NCI-H1694 (cell line): ENCODE measurements around the gene FCN2.

Experiments
- DNase-seq: peaks from one replicate; lab custom pipeline; 2025; lab: John Stamatoyannopoulos, UW

Gene FCN2

DNA sequence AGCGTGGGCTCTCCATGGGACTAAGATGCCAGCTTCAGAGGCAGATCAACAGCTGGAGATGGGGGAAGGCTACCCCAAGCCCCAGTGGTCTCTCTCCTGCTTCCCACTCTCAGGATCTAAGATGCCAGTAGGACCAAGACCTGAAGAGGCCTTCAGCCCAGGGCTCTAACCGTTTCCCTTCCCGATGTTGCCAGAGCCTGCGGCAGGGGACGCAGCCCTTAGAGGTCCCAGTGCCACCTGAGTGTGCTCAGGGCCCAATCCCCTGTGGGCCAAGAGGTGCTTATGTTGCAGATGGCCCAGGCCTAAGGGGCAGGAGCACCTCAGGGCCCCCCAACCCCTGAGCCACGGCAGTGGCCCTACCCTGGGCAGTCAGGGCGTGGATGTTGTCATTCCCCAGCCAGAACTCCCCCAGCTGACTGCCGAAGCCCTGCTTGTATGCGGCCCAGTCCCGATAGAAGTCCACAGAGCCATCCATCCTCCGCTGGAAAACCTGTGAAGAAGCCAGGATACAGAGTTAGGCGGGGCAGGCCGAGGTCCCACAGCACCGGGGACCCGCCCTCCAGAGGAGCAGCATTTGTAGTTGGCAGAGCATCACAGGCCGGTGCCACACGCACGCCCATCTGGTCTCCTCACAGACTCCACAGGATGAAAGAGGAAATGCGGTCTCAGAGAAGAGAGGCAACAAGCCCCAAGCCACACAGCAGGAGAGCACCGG, 31.7 kb downstream of the FCN2 start:
- peak; percentile 35 for DNase-seq

DNA sequence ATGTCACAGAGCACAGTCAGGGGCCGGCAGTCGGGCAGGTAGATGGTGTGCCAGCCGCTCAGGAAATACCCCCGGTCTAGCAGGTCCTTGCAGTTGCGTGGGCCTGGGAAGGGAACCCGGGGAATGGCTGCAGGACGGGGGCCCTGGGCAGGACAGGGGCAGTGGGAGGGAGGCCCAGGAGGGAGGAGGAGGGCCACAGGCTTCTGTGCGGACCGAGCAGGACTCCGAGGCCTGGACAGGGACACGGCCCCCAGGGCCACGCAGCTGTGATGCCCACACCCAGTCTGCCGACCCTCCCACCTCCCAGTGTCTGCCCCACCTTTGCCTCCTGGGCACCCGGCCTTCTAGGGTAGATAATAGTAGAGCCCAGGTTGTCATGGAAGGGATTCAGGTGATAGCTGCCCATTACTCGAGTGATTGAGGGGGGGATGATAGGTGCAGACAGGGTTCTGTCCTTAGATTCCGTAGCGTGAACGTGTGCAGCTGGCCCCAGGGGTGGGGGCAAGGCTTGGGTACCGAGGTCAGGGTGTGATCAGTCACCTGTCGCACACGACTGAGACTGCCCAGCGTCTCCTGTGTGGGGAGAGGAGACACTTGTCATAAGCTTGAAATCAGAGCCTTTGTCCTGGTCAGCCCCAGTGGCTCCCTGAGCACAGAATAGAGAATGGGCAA, 32.6 kb downstream of the FCN2 start:
- DNase-seq: no peak

DNA sequence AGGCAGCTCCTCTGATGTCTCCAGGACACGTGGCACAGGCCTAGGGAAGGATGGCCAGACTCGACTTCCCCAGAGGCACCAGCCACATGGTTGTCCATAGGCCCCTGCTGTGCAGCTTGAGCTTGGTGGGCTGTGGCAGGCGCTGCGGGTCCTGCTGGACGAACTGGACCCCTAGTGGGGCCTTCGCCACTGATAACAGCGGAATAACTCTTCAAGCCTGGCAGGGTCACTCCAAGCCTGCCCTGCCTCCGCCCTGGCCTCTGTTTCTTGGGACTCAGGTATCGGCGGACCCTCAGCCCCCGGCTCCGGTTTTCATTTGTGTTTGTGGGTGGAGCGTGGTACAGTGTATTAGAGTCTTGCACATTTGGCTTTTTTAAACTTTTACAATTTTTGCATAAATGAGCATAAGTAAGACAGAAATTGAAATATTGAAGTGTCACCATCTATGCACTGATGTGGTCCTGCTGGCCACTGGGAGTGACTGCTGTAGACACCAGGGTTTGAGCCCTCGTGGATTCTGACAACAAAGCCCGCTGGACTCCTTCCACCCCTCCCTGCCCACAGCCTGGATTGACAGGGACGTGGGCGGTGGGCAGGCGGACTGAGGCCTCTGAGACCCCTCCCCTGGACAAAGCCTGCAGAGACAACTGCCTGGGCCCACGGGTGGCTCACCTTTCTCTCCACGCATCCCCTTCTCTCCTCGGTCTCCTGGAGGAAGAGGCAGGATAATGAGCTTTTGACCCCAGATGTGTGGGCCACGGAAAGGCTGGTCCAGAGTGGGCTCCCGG, 33.3 kb downstream of the FCN2 start:
- DNase-seq: no peak

DNA sequence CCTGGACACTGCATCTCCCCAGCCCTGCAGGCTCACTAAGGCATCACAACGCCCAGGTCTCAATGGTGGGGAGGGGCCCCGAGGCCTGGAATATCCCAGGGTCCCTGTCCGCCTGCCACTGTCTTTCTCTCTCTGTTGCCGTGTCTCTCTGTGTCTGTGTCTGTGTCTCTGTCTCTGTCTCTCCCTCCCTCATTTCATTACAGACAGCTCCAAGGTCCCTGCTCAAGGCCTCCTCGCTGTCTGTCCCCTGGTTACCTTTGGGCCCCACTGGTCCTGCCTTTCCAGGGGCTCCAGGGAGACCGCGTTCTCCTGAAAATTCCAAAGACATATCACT, 33.9 kb downstream of the FCN2 start:
- DNase-seq: no peak

DNA sequence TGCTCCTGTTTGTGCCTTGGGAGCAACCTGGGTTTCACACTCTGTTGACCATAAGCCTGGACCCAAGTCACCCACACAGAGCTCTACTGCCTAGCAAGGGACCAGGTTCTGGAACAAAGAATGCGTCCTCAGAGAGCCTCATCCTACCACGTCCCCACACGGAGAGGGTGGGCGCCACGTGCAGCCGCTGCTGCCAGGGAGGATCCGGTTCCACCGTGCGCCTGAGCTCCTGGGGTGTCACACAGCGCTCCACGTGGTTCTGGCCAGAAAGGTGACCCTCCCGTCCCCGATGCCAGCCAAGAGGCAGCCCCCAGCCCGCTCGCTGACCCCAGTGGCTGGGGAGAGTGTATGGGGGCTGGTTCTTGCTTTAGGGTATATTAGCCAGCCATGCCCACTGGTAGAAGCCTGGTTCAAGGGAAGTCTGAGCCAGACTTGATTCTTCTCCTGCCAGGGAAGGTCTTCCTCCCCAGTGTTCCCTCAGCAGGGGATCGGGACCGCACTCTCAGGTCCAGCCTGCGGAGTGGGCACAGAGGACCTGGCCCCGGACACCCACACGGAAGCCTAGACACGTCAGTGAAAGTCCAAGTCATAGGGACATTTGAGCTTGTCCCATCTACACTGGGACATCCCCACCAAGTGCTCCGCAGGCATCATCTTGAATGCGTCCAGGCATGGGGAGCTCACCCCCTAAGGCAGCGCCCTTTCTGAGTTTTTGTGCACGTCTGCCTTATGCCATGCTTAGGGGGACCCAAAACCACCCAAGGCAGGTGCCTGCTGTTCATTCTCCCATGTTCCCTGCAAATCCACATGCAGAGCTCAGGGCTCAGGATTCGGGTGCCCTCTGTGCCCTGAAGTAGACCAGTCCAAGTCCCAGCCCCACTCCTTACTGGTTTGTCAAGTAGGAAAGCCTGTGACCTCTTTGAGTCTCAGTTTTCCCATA, 34.7 kb downstream of the FCN2 start:
- DNase-seq: no peak

DNA sequence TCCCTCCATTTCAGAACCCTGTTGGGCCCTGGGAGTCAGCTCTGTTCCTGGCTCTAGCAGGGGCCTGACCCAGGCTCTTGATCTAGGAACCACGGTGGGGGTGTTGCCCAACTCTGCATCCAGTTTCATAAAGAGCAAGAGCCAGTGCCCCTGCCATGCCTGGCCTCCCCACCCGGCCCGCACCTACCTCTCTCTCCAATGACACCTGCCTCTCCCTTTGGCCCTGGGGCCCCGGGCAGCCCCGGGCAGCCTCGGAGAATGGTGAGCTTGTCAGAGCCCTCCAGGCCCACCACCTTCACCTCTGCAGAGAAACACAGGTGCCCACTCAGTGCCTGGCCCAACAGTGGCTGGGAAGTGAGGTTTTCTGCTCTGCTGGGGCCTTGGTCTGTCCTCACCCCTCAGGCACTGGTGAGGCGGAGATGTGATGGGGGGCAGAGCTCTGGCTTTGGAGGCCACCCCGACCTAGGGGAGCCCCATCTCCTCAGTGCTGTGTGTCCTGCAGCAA, 35.6 kb downstream of the FCN2 start:
- no peak for DNase-seq

DNA sequence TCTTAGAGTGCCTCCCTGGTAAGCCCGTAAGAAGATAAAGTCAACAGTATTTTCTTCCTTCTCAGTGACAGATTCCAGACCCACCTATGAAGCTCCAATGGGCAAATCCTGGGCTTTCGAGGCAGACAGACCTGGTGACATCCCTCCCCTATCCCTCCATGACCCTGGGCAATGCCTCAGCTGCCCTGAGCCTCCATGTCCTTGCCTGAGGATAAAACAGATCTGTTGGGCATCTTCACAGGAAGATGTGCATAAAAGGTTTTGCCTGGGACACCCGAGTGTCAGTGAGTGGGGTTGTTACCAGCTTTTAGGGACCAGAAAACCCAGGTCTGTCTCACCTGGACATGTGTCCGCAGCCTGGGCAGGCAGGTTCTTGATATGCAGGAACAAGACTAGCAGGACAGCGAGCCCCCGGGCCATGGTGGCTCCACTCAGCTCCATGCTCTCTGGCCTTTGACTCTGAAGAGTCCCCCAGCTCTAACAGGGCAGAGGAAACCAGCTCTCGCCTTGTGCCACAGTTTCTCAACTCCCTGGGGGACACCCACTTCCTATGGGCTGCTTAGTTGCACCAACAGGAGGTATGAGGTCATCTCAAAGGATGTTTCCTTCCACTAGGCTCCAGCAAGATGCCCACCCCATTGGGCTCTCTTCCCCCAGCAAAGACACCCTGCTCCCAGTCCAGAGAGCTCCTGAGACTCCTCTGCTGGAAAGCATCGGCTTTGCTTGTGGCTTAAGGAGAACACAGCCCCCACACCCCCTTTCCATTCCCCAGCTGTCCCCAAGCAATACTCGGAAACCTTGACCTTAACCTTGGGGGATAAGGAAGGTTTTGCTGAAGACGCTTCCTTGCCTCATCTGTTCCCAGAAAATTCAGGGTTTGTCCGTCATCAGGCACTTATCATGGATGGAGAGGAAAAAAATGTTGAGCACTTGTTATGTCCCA, 37.1 kb downstream of the FCN2 start, which contains the start of gene FCN1:
FCN1 (minus strand) TSS at position 482 of the 943 bp plus-strand sequence; CDS start at position 441, 41 bp downstream.
- no peak for DNase-seq

DNA sequence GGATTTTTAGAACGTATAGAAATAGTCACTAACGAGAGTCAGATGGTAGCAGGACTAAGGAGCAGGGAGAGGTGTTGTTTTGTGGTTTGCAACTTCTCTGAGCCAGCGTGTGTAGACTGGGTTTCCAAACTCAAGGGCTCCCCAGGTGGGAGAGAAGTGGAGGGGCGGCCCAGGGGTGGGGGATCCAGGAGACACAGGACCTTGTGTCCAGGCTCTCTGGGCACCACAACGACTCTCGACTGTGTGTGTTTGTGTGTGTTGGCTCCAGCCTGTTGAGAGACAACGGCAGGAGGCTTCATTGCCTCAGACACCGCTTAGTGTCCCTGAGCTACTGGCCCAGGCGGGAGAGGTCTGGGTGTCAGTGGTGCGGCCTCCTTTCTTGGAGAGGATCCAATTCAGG, 38.0 kb downstream of the FCN2 start:
- DNase-seq: no peak

DNA sequence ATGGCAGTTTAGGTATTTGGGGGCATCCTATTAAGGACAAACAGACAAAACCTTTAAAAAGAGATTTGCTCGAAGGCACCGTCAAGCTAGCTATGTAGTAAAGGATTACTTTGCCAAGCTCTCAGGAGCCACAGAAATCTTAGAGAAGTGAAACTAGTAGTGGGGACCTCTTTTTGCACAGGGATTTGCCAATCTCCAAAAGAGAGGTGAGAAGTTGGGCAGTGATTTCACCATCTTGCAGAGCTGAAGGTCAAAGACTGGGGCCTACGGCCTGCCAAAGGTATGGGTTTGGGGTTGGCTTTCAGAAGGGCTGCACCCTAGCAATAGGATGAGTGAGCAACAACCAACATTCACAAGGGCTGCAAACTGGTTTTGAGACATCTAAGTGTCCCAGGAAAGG, 38.7 kb downstream of the FCN2 start:
- DNase-seq: no peak

DNA sequence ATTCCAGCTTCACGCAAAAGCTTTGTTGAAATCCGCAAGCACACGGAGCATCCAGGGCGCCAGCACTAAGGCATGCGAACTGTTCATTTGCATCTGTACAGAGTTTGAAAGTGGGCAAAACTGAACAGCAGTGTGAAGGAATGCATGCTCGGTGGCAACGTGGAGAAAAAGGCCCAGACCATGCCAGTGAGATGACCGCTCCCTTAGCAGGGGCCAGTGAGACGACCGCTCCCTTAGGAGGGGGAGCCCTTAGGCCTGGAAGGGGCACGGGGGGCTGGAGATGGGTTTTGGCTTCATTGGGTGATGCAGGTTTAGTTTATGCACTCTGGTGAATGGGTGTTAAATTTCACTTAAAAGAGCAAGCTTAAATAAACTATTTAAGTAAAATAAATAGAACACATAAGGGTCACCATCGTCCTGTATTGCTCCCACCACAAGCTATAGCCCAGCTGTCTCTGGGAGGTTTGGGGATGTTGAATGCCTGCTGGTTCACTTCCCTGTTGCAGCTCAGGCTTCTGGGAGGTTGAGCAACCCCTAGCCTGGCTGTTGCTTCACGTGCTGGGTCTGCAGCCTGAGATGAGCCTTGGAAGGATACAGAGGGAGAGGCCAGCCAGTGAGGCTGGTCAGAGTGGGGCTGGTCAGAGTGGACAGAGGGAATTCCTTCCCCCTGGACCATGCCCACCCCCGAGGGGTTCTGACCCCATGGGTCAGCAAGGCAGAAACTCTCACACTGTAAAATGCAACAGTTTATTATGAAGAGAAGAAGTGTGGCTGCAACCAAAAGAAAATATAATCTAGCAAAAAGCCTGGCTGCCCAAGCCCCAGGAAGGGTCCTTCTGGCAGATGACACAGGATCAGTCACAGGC, 41.7 kb downstream of the FCN2 start:
- no peak for DNase-seq

DNA sequence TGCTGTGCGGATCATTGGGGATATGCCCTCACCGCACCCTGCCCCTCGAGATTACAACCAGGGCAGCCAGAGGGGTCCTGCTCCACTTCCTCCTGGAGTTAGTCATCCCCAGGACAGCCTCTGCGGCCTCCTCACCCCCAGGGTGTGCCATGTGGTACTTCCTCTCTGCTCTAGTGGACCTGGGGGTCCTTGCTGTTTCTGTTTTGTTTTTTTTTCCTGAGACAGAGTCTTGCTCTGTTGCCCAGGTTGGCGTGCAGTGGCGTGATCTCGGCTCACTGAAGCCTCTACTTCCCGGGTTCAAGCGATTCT, 42.3 kb downstream of the FCN2 start:
- no peak for DNase-seq

DNA sequence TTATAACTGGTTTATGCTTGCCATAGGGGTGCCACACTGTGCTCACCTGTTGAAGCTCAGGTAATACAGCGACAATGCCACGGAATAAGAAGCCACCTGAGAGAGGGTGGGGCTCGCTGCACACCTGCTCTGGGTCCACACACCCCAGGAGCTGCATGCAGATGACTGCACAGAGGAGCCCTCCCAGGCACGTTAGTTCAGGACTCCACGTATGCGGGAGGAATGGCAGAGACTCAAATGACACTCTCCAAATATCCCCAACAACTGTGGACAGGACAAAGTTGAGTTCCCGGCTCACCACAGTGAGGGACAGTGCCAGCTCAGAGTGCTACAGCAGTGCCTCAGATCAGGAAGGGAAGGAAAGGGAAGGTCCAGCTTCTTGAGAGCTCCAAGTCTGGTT, 42.9 kb downstream of the FCN2 start:
- DNase-seq: no peak

DNA sequence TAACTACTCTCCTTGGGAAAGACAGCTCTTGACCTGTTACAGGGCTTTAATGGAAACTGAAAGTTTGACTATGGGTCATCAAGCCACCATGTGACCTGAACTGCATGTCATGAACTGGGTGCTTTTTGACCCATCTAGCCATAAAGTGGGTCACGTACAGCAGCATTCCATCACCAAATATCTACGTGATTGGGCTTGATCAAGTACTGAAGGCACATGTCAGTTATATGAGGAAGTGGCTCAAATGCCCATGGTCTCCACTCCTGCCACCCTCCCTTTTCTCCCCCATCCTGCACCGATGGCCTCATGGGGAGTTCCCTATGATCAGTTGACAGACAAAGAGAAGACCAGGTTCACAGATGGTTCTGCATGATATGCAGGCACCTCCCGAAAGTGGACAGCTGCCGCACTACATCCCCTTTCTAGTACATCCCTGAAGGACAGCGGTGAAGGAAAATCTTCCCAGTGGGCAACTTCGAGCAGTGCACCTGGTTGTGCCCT, 44.5 kb downstream of the FCN2 start:
- no peak for DNase-seq

DNA sequence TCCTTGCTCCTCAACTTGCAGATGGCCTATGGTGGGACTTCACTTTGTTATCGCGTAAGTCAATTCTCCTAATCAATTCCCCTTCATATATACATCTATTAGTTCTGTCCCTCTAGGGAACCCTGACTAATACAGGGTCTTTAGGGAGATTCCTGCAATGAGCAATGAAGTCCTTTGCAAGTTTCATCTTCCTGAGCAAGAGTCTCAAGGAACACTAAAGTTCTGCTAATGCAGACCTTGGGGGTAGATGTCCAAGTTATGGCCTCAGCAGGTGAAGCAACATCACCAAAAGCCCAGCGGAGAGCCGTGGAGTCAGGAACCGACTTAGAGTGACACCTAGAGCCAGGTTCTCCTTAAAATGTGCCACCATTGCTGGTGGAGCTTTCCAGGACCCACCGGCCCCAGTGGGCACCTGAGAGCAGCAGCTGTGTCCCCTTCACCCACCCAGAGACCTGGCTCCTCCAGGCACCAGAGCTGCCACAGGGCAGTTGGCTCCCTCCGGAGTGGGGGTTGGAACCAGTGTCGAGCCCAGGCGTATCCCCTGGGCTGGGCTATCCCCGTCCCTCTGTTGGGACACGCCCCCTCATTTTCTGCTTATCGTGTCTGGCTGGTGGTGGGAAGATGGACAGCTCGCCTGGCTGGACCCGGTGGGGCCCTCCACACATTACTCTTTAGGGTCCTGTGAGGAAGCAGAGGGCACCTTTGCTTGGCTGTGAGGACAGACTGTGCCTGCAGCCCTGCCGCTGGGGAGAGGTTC, 48.0 kb downstream of the FCN2 start:
- no peak for DNase-seq

DNA sequence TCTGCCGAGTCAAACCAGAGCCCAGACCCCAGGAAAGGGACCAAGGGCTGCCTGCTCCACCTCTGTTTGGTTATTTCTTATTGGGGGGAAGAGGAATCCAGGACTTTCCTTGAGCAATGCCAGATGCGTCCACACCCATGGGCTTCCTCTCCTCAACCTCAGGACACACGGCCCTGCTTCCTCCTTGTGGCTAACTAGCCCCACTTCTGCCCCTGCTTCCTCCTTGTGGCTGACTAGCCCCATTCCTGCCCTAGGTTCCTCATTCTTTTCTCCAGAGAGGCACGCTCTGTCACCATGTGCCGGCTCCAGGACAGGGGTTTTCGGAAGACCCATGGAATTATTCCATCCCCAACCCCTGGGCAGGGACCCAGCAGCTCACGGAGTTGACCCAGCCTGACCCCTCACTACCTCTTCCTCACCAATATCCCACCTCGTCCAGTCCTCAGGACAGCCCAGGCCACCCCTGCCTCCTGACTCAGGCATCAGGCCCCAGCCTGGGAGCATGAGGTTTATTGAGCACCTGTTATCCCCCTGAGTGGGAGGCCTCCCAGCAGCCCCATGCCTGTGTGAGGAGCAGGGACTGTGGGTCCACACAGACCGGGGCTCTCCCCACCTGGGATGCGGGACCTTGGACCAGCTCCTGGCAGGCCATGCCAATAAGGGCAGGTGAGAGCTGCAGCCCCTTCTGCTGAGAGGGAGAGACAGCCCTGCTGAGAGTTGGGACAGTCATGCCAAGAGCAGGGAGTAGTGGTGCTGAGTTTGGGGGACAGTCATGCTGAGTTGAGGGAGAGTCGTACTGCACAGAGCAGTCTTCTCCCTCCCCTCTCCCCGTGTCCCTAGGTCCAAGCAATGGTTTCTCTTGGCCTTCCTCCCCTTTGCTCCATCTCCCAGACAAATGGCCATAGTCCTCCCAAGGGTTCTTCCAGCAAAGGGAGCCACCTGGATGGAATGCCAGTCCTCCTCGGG, 48.9 kb downstream of the FCN2 start:
- no peak for DNase-seq

DNA sequence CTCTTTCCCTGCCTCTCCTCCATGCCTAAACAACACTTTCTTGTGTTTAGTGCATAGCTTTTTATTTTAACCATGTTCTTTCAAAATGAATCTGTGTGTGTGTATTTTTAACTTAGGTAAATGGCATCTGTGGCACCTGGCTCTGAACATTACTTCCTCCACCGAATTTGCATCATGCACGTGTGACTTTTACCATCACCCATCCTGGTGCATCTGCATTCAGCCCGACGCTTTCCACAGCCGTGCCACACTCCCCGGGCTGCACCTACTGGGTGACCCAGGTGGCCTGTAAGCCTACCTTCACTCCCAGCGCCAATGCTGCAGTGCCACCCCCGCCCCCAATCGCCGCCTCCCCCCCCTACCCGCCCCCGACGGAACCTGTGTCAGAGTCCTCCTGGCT, 49.8 kb downstream of the FCN2 start:
- DNase-seq: no peak

DNA sequence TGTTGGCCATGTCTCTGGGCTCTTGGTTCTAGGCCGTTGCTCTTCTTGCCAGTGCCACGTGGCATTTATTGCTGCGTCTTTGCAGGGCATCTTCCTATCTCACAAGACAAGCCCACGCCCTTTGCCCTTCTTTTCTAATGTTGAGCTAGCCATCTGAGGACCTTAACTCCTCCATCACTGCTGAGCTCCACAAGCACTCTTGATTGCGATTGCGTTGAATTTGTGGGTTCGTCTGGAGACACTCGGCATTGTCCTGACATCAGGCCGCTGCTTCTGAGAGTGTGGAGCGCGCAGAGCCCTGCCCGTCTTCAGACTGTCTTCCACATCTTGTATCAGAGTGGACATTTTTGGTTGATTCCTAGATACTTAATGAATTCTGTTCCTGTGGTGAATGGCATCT, 51.6 kb downstream of the FCN2 start:
- DNase-seq: no peak

DNA sequence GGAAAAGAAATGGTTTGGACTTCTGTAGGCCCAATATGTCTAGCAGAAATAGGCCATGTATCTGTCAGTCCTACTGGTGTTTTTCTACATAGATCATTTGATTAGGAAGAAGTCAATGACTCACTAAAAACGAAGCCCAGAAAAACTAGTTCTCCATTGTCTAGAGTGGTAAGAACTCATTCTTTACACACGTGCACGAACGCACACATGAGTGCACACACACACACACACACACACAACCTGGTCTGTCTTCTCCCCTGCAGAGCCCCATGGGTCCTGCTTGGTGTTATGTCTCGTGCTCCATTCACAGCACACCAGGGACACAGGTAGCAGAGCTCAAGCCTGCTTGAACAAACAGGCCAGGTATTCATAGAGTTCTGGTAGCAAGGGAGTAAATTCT, 52.0 kb downstream of the FCN2 start:
- DNase-seq: no peak
